GM19467 (cell line): Measurements from ENCODE around the gene LMF1.
"Not testable (repeated sequence)": the region's sequence is repeated elsewhere in the genome, so short reads cannot be mapped to it uniquely, and the experiment has no call there.

Experiments used
- ATAC-seq: cut with Tn5 transposase; IDR thresholded peaks from one replicate; pipeline ENCODE4 v1.9.1; 2021; ENCODE audit warnings: mild to moderate bottlenecking, moderate library complexity; ENCODE audit not compliant: unreplicated experiment

LMF1 gene

DNA sequence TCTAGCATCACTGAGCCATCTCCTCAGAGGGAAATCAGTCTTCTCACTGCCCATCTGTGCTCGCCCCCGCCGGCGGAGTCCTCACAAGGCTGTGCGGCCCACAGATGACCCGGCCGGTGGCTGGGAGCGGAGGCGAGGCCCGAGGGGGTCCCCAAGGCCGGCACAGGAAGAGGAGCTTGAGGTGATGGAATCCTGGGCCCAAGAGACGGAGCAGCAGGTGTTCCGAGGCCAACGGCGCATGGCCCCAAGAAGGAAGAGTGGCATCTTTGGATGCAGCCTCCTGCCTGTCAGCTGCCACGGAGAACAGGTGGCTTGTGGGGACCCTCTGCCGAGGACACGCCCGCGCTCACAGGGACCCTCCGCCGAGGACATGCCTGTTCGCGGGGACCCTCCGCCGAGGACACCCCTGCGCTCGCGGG is 97.5 kb downstream of the LMF1 start:
- ATAC-seq, result no peak

DNA sequence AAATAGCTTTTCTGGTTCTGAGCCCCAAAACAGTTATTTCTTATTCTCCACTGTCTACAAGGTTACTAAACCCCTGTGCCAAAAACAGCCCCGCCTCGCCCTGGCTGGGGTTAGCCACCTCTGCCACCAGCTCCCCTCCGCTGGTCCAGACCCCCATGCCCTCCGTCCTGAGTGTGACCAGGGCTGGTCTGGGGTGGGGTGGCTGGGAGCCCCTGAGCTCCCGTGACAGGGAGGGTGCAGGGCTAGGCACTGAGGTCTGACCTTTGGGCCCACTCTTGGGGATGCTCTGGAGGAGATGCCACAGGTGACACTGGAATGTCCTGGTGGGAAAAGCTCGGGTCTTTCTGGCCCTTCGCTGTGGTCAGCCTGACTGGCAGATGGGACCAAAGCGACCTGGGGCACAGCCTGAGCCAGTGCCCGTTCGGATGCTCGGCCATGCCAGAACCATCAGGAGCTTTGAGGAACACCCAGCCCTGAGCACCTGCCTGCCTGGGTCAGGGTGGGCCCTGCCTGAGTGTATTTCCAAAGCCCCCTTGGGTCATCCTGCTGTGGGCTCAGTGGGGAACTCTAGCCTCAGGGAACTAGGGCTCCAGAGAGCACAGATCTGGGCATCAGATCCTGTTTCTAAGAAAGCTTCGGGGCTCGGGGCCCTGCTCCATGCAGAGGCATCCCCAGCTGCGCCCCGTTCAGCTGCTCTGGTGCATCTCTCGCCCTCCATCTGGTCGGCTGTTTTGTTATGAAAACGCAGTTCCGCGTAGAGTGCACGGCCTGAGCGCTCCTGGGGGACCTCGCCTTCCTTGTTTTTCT is 98.1 kb downstream of the LMF1 start:
- no peak for ATAC-seq

DNA sequence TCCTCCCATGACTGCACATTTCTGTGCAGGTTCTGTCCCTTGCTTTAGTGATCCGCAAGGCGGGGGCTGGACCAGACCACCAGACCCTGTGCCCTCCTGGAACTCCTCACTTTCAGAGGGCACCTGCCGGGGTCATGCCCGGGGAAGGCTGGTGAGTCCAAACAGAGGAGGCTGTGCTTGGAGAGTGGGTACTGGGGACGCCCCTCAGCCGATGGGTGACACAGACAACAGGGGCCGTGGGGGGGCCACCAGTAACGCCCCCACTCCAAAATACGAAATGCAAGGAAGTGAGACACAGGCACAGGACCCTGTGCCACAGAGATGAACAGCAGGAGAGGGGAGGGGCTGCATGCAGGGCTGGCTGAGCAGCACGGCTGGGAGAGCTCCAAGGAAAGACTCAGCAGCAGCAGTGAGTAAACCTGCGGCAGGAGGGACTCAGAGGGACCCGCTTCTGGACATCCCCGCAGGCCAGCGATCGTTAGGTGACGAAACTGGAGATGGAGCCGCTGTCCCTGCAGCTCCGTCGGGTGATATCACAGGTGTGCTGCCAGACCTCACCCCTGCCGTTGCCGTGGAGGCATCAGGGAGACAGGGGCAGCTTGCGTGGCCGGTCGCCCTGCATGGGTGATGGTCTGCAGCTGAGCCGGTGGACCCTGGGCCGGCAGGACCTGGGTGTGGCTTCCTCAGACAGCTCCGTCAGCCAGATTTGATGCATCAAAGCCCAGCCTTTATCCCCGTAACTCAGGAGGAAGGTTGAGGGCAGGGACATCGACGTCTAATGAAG is 99.0 kb downstream of the LMF1 start:
- no peak for ATAC-seq

DNA sequence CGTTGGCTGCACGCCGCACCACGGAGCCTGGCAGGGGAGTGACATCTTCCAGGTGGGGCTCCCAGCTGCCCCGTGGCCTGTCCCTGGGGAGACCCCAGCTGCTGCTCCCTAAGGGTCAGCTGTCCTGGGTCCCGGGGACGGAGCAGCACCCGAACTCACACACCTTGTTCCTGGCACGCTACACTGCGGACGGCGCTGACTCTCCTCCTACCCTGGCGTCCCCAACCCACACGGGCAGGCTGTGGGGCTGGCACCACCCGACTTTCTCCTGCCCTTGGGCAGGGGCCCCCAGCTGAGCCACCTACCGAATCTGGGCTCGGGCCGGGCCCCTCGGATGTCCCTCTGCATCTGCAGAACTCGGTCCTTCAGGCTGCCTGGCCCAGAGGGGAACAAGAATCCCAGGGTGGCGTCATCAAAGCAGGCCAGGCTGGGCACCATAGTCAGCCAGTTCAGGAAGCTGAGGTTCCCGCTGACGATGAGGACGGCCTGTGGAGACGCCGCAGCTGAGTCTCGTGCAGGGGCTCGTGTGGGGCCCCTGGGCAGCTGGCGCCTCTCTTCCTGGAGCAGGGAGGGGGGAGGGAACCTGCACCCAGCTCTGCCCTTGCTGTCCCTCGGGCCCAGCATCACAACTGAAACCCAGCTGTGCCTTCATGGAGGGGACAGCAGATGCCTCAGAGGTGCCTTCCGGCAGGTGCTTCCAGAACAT is 99.8 kb downstream of the LMF1 start:
- ATAC-seq, result no peak

DNA sequence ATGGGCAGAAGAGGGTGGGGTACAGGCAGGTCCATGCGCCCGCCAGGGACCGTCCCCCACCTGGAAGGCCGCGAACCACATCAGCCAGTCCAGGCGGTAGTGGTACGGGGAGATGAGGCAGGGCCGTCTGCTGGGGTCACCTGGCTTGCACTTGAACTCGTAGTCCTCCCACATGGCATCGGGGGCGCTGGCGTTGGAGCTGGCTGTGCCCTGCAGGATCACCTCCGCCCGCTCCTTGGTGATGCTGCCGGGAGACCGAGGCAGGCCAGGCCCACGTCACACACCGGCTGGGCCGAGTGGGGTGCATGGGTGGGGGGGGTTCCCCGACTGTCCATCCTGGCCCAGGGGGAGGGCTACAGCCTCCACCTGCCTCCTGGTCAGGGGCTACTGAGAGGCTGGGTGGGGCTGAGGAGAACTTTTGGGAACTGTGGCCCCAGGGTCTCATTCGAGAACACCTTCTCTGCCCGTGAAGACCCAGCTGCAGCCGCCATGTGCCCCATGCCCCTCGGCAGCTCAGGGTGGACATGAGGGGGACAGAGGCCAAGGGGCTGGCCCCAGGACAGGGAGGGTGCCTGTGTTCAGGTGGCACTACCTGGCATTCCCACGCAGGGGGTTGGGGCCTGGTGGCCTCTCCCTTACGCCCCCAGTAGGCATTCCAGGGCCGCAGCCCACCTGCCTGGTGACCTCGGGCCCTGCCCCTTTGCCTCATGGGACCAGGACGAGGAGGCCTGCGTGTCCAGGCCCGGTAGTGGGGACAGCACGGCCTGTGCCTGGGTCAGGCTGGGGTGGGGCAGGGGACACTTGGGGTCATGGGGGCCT is 100.8 kb downstream of the LMF1 start:
- ATAC-seq, result no peak

DNA sequence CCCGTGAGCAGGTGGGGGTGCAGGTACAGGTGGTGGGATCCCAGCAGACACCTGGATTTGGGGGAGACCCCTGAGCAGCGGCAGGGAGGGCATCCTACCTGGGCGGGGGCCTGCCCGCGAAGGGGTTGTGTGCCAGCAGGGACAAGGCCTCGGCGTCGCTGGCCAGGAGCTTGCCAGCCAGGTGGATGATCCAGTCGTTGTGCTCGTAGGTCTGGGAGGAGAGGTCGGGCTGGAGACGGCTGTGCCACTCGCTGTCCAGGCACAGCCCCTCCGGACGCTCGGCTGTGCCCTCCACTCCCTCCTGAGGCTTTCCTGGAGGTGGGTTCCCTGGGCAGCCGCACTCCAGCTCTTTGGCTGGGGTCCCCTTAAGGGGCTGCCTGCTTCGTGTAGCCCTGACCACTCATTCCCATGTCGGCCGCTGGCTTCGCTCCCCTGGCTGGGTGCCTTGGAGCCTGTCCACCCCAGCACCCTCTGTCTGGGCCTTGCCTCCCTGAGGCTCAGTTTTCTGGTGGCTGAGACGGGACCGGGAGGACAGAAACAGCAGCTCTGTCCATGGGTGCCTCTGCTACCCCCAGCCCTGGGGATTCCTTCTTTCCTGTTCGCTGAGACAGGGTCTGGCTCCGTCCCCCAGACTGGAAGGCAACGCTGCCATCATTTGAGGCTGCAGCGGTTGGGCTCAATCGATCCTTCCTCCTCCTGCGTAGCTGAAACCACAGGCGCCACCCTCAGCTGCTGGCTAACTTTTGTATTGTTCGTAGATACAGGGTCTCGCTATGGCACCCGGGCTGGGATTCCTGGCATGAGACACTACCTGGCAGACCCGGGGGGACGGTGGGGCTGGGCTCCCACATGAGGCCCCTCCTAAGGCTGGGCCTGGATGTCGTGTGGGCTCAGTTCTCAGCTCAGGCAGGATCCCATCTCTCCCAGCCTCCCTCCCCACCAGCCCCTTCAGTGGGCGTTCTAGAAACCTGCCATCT is 101.7 kb downstream of the LMF1 start:
- ATAC-seq, result no peak

DNA sequence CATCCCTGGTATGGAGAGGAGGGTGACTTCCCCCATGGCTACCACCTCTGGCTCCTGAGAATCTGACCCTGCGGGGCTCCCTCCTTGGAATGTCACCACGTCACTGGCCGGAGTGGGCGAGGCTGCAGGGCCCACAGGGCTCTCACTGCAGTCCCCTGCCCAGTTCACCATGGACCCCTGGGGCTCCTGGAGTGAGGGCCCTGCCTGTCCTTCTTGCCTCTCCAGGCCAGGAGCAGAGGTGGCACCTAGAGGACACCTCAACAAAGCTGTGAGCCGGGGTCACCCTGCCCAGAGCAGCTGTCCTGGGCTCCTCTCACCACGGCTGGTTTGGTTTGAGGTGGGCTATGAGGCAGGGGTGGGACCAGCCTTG is 102.4 kb downstream of the LMF1 start:
- ATAC-seq, result no peak

DNA sequence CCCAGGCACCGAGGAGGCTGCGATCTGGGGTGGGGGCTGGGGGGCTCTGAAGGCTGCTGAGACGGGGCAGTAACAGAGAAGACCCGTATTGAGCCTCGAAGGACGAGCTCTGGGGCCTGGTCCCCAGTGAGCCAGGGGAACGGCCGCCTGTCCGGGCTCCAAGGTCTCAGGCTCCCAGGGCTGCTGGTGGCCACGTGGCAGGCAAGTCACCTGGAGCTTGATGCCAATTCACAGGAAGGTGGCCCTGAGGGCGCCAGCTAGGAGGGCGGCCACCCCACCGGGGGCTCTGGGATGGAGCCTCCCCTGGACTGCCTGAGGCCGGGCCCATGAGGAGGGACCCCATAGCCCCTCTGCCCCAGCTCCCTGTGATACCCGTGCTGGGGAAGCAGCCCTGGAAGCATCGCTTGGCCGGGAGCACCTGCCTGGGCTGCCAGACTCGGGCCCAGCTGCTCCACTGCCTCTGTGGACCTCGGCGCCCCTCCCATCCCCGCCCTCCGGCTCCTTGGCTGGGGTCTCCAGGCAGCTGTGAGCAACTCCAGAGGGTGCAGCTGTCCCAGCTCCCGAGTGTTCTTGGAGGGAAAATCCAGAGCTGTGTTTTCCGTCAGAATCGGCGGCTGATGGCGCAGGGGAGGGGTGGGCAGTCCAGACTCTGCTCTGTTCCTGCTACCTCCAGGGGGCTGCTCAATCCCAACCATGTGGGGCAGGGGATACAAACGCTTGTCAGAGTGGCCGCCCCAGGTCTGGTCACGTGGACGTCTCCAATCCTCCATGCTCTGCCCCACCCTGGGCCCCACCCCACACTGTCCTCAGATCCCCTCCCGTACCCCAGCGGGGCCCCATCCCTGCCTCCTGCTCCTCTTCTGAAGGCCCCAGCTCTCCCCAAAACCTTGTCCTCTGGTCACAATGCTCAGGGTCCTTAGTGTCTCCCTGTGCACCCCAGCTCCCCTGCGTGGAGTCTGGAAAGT is 103.1 kb downstream of the LMF1 start:
- ATAC-seq, result no peak

DNA sequence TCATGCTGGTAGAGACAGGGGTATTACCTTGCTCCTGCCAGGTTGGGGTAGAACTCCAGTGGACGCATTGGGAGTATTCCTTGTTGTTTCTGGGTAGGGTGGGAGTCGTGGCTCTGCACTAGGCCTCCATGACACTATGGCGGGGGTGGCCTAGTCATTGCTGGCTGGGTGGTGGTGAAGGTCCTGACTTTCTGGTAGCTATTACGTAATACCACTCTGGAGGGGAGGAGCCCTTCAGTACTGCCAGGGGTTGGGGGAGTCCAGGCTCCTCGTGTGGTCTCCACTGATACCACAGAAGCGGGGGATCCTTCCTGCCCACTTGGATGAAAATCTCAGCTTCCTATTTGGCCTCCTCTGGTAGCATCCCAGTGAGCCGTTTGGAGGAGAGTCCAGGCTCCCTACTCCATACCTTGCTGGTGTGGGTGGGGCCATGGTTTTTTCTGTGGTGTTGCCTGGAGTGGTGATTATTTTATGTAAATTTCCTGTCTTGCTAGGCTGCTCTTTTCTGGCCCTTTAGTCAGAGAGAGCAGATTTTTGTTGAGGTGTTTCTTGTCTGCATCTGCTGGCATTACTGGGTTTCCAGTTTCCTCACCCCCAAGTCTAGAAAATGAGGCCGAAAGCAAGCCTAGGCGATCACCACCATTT is 104.4 kb downstream of the LMF1 start:
- no peak for ATAC-seq

DNA sequence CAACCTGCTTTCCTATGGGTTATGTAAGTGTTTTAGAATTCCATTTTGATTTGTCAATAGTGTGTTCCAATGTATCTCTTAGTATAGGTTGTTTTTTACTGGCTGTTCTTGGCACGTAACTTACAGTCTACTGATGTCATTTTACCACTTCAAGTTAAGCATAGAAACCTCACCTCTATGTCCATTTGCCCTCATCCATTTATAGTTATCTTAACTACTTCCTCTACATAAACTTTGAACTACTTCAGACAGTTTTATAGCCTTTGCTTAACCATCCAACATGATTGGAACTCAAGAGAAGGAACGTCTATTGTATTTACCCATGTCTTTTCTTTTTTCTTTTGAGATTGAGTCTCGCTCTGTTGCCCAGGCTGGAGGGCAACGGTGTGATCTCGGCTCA is 105.8 kb downstream of the LMF1 start:
- no peak for ATAC-seq

DNA sequence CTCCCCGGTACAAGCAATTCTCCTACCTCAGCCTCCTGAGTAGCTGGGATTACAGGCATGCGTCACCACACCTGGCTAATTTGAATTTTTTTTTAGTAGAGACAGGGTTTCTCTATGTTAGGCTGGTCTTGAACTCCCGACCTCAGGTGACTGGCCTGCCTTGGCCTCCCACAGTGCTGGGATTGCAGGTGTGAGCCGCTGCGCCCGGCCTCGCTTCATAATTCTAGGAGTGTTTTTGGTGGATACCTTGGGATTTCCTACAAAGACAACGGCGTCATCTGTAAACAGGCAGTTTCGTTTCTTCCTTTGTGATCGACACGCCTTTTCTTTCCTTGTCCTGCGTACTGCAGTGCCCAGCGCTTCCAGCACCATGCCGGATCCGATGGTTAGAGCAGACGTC is 109.3 kb downstream of the LMF1 start:
- ATAC-seq, result no peak

DNA sequence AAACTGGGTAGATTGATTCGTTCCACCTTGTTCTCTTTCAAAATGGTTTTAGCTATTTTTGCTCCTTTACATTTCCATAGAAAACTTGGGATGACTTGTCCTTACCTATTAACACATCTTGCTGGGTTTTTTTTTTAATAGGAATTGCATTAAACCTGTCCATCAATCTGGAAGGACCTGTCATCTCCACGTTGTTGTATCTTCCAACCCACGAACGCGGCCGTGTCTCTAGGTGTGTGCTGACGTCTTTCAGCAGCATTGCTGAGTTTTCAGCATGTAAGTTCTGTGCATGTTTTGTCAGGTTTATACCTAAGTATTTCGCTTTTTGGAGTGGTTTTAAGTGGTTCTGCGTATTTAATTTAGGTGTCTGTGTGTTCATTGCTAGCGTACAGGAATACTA is 109.9 kb downstream of the LMF1 start:
- ATAC-seq, result no peak

DNA sequence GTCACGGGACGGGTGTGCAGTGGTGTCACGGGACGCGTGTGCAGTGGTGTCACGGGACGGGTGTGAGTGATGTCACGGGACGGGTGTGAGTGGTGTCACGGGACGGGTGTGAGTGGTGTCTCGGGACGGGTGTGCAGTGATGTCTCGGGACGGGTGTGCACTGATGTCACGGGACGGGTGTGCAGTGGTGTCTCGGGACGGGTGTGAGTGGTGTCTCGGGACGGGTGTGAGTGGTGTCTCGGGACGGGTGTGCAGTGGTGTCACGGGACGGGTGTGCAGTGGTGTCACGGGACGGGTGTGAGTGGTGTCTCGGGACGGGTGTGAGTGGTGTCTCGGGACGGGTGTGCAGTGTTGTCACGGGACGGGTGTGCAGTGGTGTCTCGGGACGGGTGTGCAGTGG is 111.8 kb downstream of the LMF1 start:
- not testable (repeated sequence) for ATAC-seq

DNA sequence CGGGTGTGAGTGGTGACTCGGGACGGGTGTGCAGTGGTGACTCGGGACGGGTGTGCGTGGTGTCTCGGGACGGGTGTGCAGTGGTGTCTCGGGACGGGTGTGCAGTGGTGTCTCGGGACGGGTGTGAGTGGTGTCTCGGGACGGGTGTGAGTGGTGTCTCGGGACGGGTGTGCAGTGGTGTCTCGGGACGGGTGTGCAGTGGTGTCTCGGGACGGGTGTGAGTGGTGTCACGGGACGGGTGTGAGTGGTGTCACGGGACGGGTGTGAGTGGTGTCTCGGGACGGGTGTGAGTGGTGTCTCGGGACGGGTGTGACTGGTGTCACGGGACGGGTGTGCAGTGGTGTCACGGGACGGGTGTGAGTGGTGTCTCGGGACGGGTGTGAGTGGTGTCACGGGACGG is 112.3 kb downstream of the LMF1 start:
- ATAC-seq, result not testable (repeated sequence)

DNA sequence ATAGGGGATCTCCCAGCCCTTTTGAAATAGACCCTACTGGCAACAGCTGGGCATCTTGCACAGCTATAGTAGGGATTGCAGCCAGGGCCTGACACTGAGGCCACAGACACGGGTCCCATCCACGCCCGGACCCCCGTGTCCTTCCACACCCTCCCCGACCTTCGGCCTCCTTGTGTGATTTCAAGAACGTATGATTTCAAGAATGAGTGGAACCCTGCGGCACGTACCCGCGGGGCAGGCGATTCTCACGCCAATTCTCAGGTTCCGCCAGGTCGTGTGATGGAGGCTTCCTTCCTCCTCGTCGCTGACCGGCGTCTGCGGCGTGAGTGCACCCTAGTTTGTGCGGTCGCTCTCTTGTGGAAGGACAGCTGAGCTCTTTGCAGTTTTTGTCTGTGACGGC is 114.0 kb downstream of the LMF1 start:
- no peak for ATAC-seq

DNA sequence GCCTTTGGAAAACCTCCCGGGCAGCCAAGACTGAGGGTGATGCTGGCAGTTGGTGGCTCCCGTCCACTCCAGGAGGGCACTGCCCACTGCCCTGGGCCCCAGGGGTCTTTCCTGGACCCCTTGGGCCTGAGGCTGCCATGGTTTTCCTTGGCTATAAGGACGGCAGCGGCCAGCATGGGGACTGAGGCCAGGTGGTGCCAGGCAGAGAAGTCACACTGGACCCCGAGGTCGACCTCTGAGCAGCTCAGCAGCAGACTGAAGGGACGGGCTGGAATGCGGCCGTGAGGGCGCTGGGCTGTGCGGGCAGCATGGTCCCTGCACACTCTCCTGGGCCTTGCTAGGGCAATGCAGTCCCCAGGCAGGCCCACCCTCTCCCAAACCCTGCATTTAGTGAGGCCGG is 114.7 kb downstream of the LMF1 start:
- no peak for ATAC-seq

DNA sequence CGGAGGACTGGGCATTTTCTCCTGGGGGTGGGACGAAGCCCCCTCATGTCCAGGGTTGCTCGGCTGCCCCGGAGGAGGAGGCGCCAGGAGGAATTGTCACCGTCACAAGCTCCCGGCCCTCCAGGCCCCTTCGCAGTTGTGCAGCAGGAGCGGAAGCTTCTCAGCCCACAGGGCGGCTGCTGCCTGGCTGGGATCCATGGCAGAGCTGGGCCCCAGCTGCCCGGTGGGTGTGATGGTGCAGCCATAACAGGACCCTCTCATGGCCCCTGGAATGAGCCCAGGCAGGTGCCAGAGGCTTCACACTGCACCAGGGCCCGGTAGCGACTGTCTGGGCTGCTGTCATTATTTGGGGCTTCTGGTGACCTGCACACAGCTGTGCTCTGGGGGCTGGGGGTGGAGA is 115.3 kb downstream of the LMF1 start:
- no peak for ATAC-seq

DNA sequence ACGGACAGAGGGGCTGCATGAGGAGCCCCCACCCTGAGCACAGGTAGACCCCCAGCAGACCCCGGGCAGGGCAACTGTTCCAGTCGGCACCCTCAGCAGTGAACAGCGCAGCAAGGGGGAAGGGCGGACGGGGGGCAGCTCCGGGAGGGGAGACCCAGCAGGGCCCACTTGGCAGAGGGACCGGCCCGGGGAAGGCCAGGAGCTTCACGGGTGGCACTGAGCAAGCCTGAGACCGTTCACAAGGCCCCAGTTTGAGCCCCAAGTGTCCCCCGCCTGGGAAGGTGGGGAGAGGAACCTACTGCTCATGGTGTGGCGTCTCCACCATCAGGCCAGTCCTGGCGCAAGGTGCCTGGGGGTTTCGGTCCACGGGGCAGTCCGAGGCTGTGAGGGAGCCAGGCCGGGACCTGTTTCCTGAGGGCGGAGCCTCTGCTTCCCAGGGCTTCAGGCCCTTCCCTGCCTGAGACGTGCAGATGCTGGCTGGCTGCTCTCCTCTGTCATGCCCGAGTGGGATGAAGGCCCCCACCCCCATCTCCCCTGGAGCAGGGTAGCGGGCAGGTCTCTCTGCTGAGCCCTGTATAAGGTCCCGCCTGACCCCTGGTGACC is 115.9 kb downstream of the LMF1 start:
- ATAC-seq, result no peak
